ENCODE measurements around the gene VPS4B.
"Not testable (repeated sequence)": the region's sequence is repeated elsewhere in the genome, so short reads cannot be mapped to it uniquely, and the experiment has no call there.

VPS4B gene

DNA sequence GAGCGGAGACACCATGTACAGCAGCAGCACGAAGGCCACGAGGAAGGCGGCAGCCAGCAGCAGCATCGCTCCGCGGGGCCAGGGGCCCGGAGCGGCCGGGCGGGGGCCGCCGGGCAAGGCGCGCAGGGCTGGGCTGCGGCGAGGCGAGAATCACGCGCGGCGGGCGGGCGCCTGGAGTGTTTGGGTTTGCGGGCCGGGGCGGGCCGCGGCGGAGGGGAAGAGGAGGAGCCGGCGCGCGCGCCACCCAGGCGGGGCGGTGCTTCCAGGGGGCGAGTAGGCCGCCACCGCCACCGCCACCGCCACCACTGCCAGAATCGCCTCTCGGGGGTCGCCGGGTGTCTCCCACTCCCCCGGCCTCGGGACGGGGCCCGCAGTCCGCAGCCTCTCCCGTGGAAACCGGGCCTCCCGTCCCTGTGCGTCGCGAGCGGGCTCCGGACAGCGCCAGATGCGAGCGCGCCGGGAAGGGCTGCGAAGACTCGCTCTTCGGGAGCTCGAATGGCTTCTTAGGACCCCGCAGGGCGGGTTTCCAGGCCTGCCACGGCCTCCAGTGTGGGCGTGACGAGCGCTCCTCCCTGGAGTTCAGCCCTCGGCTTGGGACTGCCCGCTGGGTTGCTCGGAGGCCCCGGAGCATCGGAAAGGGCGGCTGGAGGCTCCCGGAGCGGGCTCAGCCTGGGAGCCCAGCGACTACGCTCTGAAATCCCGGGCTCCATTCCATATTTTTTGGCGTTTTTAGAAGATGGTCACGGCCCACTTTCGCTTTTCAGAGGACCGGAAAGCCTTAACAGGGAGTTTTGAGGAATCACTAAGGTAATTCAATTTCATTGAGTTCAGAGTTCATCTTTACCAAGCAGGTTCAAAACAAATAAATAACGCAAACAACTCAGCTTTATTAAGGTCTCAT, 55.0 kb downstream of the VPS4B start, which contains the start of gene KDSR:
Gene KDSR (minus strand): TSS at position 154 of the 901 bp plus-strand sequence. CDS start 88 bp downstream, at position 66.
- peak; percentile 99 for DNase-seq (ENCODE audit: low read depth)

DNA sequence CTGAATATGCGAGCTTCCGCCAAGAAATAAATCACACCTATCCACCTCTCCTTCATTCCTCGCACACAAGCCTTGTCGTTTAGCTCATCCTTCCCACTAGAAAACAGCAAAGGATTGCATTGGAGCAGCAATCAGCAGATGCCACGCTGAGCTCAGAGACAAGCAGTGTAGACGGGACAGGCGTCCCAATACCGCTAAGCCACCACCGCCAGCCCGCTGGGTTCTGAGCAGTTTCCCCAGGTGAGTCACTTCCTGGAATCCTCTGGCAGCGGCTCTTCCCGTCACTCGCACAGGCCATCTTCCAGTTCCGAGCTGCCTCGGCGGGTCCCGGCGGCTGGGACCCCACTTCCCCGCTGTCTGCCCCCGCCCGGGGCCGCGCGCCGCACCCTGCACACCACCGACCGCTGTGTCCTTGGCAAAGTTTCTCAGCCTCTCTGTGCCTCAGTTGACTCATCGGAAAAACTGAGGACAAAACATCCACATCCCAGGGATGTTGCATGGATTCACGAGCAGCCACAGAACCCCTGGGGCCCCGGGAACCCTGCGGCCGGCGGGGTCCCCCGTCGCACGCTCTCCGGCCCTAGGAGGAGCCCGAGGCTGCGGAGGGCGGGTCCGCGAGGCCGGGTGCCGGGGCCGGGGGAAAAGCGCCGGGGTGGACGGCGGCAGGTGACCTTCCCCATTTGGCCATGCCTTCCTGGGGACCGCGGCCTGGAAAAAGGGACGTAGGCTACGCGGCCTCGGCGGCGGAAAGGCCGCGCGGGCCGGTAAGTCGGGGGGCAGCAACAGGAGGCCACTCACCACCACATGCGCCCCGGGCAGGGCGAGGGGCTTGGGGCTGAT, 55.8 kb downstream of the VPS4B start:
- peak; percentile 35 for DNase-seq (ENCODE audit: low read depth)

DNA sequence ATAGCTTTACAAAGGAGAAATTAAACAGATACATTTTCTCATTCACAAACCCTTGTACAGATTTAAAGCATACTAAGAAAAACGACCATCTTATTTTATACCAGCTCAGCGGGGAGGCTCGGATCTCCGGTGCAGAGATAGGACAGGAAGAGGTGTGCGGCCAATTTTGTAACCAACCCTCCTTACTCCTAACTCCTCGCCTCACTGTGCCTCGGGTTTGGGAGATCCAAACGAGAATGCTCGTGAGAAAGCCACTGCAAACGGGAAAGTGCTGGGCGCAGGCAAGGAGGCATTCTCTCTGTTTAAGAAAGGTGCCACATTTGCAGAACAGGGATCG, 56.4 kb downstream of the VPS4B start:
- no peak for DNase-seq (ENCODE audit: low read depth)

DNA sequence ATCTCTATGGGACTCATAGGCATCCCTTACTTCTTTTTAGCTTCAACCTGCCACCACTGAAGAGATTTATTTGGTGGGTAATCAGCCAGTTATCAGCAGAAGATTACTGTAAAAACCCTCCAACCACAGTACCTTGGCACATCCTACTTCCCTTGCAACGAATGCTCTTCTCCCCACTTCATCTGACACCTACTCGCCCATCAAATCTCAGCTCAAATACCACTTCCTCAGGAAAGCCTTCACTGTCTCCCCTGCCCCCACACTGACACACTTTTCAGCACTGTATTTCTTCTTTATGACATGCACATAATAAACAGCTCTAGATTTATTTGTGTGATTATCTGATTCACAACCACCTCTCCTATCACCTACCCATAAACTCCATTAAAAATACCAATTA, 58.3 kb downstream of the VPS4B start:
- DNase-seq (ENCODE audit: low read depth): no peak

DNA sequence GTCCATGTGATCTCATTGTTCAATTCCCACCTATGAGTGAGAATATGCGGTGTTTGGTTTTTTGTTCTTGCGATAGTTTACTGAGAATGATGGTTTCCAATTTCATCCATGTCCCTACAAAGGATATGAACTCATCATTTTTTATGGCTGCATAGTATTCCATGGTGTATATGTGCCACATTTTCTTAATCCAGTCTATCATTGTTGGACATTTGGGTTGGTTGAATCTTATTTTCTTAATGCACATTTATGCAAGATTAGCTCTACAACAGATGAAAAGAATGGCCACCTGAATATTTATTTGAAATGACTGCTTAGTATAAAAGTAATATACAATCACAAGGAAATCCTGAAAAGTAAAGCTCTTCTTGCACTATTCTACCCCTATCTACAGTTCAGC, 58.9 kb downstream of the VPS4B start:
- not testable (repeated sequence) for DNase-seq (ENCODE audit: low read depth)

DNA sequence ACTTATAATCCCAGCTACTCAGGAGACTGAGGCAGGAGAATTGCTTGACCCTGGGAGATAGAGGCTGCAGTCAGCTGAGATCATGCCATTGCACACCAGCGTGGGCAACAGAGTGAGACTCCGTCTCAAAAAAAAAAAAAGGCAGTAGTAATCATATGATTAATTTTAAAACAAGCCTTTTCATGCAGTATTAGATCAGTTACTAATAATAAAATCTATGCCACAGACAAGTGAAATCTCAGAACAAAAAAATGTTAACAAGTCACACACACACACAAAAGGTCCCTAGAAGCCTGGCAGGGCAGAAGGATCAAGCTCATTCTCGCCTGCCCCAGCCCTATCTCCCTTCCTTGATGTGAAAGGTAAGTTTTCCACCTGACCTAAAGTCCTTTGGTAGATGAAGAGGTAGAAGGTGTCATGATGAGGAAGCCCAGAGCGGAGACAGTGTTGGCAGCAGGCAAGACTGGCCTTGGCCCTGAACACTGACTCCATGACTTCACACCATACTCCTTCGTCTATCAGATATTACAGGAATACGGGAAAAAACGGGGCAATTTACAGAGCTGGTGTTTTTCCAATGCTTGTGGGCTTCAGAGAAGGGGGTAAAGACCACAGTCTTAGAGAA, 65.9 kb downstream of the VPS4B start:
- DNase-seq (ENCODE audit: low read depth): no peak

DNA sequence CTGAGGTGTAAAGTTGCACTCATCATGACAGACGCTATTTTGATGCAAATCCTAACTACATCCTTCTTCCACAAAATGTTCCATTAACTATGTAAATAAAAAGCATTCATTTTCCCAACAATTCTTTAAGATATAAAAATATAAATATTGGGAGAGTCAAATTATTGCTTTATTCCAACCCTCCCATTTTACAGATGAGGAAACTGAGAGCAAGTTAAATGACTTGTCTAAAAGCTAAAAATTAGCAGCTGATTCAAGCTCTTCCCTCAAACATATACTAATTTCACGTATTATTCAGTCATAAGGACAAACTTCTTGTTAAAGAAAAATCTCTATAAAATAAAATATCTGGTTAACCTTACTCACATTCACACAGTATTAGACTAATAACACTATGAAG, 72.0 kb downstream of the VPS4B start:
- DNase-seq (ENCODE audit: low read depth): no peak

DNA sequence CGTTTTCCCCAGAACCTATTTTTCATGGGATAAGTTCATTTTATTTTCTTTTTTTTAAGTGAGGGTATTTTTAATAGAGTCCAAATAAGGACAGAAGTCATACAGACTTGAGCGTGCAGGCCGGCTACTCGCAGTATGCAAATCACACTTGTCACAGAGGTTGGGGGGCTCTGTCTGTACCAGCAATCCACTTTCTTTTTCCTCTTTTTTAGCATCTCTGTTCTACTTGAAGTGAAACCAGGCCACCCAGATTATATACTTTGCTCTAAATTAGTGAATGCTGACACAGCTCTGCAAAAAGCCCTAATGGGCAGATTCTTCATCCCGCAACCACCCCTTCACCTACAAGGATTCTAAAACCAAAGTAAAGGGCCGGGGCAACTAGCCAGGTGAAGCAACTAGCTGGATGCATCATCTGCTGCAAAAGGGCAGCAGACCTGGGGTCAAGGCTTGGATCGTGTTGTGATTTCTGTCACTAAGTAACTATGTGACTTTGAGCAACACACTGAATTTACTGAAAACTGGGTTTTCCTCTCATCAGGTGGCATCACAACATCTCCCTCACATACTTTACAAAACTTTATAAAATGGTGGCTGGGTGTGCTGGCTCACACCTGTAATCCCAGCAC, 73.7 kb downstream of the VPS4B start:
- no peak for DNase-seq (ENCODE audit: low read depth)

DNA sequence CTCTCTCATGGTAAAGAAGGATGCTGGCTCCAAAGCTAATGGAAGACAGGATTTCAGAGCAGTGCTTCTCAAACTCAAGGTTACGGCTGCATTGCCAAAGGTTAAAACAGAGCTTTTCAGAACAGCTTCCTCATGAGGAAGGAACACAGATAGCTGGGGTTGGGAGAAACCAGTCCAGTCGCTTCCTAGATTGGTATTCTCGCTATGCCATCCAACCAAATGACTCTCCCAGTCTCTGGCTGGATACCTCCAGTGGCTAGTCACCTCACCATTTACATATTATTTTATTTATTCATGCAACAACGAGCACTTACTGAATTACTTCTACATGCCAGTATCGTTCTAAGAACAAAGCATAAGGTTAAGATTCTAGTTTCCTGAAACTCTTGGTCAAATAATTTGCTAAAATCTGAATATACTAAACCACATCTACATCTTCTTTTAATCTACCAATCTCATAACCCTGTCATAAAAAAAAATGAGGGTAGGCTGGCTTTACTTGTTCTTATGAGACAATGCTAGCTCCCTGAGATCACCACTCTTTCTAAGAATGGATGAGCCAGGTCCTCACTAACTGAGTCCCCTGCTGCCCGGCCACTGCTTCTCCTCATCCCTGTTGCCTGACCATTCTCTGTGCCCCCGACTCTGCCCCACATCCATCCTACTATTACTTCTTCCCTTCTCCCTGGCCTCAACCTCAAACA, 75.6 kb downstream of the VPS4B start:
- no peak for DNase-seq (ENCODE audit: low read depth)

DNA sequence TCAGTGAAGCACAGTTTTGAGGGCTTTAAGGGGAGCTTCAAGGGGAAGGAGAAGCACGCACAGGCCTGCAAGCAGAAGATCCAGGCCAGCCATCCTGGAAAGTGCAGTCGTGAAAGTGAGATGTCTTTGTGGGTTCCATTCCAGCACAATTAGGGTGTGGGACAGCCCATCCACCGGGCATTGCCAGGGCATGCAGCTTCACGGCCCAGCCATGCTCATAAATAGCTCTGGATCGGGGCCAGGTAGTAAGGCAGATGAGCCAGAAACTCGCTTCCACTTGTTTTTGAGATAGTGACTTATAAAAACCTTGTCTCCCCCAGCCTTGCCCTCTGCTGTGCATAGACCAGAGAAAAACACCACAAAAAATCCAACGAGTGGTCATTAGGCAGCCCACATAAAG, 76.2 kb downstream of the VPS4B start:
- no peak for DNase-seq (ENCODE audit: low read depth)

DNA sequence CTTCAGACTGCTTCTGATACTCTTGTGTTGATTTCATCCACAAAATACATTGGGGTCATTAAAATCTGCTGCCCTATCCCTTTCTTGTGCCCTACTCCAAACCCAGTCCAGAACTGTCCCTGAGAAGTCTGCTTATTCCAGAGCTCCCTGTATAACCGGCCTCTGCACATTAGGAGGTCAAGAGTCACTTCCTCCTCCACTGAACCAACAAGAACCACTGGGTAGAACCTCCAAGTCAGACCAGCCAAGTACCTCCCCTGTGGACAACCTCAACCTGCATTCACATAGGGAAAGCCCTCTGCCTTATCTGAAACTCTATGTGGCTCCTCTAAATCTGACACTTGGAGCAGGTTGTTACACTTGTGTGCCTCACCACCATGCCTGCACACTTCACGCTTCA, 77.4 kb downstream of the VPS4B start:
- no peak for DNase-seq (ENCODE audit: low read depth)

DNA sequence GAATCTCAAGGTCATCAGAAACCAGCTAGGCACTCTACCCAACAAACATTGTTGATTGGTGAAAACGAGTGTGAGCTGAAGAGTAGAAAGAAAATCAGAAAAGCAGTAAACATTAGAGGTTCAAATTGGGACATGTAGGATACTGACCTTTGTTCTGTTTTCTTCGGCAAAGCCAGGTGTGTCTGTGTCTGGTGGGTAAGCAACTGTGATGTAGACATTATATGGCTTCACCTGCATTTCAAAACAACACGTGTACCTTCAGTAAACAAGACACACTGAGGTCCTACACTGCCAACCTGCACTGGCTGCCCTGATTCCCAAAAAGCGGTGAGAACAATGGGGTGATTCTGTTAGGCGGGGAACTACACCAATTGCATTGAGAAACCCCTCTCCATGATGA, 78.0 kb downstream of the VPS4B start:
- DNase-seq (ENCODE audit: low read depth): no peak

DNA sequence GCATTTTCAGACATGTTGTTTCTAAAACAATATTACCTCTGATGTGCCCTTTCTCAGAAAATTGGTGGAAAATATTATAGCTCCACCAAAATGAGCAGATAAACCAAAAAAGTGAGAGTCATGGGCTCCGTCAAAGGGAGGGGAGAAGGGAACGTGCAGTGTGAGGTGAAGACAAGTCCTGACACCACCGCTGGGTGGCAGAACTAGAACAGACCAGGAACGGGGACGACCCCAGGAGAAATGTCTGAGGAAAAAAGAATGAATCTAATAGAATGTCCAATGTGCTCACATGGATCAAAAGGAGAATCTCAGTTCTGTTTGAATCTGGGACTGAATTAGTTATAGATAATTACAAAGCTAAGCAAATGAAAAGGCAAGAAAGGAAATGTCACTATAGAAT, 80.1 kb downstream of the VPS4B start:
- no peak for DNase-seq (ENCODE audit: low read depth)

DNA sequence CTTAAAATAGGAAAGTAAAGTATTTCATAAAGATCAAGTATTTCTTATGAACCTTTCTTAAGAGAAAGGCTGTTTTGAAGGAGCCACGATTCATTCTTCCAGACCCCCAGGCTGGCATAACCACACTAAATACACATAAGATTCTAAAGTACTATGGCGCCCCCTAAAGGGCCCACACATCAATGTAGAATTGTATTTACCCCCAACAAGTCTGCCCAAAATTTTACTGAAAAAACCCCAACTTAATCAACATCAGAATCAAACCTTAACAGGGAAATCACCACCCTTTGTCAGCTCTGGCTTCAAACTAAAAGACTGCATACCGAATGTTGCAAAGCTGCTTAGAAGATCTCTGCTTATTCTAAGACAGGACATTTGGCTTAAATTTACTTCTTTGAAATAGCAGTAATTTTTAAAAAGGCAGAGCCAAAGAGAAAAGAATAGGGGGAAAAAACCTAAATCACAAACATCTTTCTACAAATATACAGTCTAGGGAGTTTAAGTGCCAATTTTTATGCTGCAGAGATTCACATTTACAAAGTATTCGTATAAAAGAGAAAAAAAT, 82.3 kb downstream of the VPS4B start:
- DNase-seq (ENCODE audit: low read depth): no peak
